ENCODE results near the gene FOXP1. TPM values are rescaled to one million over a fixed set of nuclear protein-coding genes. Genes with fewer than 3 reads are reported as not detected.

FOXP1 gene
- total and polyA plus RNA-seq, 9 of the 15 experiments (the other 6 are each of a cell fraction or from before 2014, with no cell fraction given), result 7.7 to 34.5 (median 13.7) TPM

- no peak for FAIRE-seq
- H3K27ac ChIP-seq (ENCODE audit: extremely low read depth, low read depth, low read length), result no peak overlapping the region
- peaks cover 4% of the 10 kb centered on the region; the same call in 1 of the 3 replicates for H3K36me3 ChIP-seq (ENCODE audit: control insufficient read depth, insufficient read depth, low read length)
- ChIA-PET POLR2A (no interaction called here), CTCF (ENCODE audit: low intra/inter-chr PET ratio) (no interaction called here)
- 0 out of 2 replicates have a peak, but pooled peaks cover 3% of the 10 kb centered on the region for H4K20me1 ChIP-seq (replicated peaks; ENCODE audit: control insufficient read depth, insufficient read depth, low read length)
- intact Hi-C loops (cut with micrococcal nuclease) (no loop called here), in situ Hi-C loops (cut with MboI) (no loop called here)
- no peaks in the 10 kb centered on the region for H3K4me1 ChIP-seq (replicated peaks in 1 of 2; ENCODE audit: control insufficient read depth in 2 of 2, insufficient read depth in 2 of 2, low read length in 2 of 2)
- ATAC-seq, result no peak
- no peaks in the 10 kb centered on the region; the same call in 1 of the 3 replicates for H3K79me2 ChIP-seq (ENCODE audit: control insufficient read depth, insufficient read depth, low read length)
- no peak overlapping the region for H3K9ac ChIP-seq (ENCODE audit: insufficient read depth in 1 of 2, low read depth in 2 of 2, low read length in 2 of 2)
- H3K4me3 ChIP-seq, result no peak overlapping the region
- no peaks in the 10 kb centered on the region for H3K9me1 ChIP-seq (ENCODE audit: control insufficient read depth, insufficient read depth, low read length)
- H2AFZ ChIP-seq (ENCODE audit: low read depth, low read length), result no peak overlapping the region
- H3K9me3 ChIP-seq (replicated peaks; ENCODE audit: control insufficient read depth, insufficient read depth, low read depth, low read length), result no peaks in the 10 kb centered on the region
- WGBS (ENCODE audit: insufficient coverage, low coverage, missing lambda C conversion rate), result 72% methylated on average over 3 of the region's 4 CpGs
- DNase-seq (ENCODE audit: extremely low read depth in 1 of 4, low spot score in 3 of 4), result no peak
- H3K4me2 ChIP-seq (ENCODE audit: insufficient read depth, low read length), result no peak overlapping the region
- BruUV-seq (replicated peaks), result no TSS peak
- H3K27me3 ChIP-seq (ENCODE audit: control insufficient read depth in 2 of 2, insufficient read depth in 2 of 2, low read length in 2 of 2), result no peaks in the 10 kb centered on the region
- TF ChIP-seq ZNF764 (CRISPR knock-in tag; IDR thresholded peaks at IDR 0.05; ENCODE audit: low read depth), result no peak
- no peak for TF ChIP-seq ZHX1 (conservative IDR thresholded peaks at IDR 0.05; ENCODE audit: low read length)
- TF ChIP-seq PBX2 (CRISPR knock-in tag; IDR thresholded peaks at IDR 0.05; ENCODE audit: low read depth), result no peak
- no peak for TF ChIP-seq PBX2 (tag; conservative IDR thresholded peaks at IDR 0.05; ENCODE audit: low read depth)
- TF ChIP-seq, protein P1, sequence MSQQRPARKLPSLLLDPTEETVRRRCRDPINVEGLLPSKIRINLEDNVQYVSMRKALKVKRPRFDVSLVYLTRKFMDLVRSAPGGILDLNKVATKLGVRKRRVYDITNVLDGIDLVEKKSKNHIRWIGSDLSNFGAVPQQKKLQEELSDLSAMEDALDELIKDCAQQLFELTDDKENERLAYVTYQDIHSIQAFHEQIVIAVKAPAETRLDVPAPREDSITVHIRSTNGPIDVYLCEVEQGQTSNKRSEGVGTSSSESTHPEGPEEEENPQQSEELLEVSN (IDR thresholded peaks at IDR 0.05; ENCODE audit: borderline replicate concordance in 1 of 2, extremely low read depth in 1 of 2, insufficient read depth in 1 of 2, insufficient read length in 1 of 2, low read depth in 1 of 2, low read length in 1 of 2, poor library complexity in 1 of 2, severe bottlenecking in 1 of 2), result no peak
- no peak for TF ChIP-seq ZNF707 (CRISPR knock-in tag; conservative IDR thresholded peaks at IDR 0.05)
- no peak for TF ChIP-seq SAFB (IDR thresholded peaks at IDR 0.05; ENCODE audit: borderline replicate concordance, low read depth, low read length)
- TF ChIP-seq ZNF263 (CRISPR knock-in tag; IDR thresholded peaks at IDR 0.05; ENCODE audit: borderline replicate concordance), result no peak
- TF ChIP-seq, protein P2, sequence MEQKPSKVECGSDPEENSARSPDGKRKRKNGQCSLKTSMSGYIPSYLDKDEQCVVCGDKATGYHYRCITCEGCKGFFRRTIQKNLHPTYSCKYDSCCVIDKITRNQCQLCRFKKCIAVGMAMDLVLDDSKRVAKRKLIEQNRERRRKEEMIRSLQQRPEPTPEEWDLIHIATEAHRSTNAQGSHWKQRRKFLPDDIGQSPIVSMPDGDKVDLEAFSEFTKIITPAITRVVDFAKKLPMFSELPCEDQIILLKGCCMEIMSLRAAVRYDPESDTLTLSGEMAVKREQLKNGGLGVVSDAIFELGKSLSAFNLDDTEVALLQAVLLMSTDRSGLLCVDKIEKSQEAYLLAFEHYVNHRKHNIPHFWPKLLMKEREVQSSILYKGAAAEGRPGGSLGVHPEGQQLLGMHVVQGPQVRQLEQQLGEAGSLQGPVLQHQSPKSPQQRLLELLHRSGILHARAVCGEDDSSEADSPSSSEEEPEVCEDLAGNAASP (IDR thresholded peaks at IDR 0.05), result no peak
- TF ChIP-seq RUNX1 (IDR thresholded peaks at IDR 0.05; ENCODE audit: low read depth), result no peak
- TF ChIP-seq MYC (IDR thresholded peaks at IDR 0.05; ENCODE audit: low read depth, low read length), result no peak
- TF ChIP-seq MYC (CRISPR knock-in tag; IDR thresholded peaks at IDR 0.05; ENCODE audit: borderline replicate concordance, low read depth), result no peak
- TF ChIP-seq ATF4 (CRISPR knock-in tag; IDR thresholded peaks at IDR 0.05), result no peak
These were observed 496.8 kb downstream of the FOXP1 start for GRCh38 chr3:71086777-71087142.
